ENCODE results near the gene ADAT3.

GRCh38 chr19:1884719-1885334, 20.4 kb upstream of the ADAT3 start:
- no peak for TF ChIP-seq CTCF (IDR thresholded peaks at IDR 0.05)
- TF ChIP-seq POLR2A (IDR thresholded peaks at IDR 0.05) = no peak
